Measurements from ENCODE around the gene PGC. TPM values are rescaled to one million over a fixed set of nuclear protein-coding genes. Genes with fewer than 3 reads are reported as not detected.

Gene PGC
- total RNA-seq, 1 donor from 2014 or later: not detected

- no peak for DNase-seq (ENCODE audit: low read depth in 2 of 2)
These were observed 32.5 kb downstream of the PGC start for GRCh38 chr6:41714556-41715273.

- DNase-seq (ENCODE audit: low read depth in 2 of 2): no peak
These were observed 33.4 kb downstream of the PGC start for GRCh38 chr6:41713650-41714291.

- DNase-seq (ENCODE audit: low read depth in 2 of 2): no peak
These were observed 34.0 kb downstream of the PGC start for GRCh38 chr6:41713159-41713649.

GRCh38 chr6:41712651-41713103 lies 34.5 kb downstream of the PGC start:
- no peak for DNase-seq (ENCODE audit: low read depth in 2 of 2)

GRCh38 chr6:41711323-41712038 lies 35.7 kb downstream of the PGC start:
- no peak for DNase-seq (ENCODE audit: low read depth in 2 of 2)

- no peak for DNase-seq (ENCODE audit: low read depth in 2 of 2)
These were observed 37.8 kb downstream of the PGC start for GRCh38 chr6:41709375-41709774.

- no peak for DNase-seq (ENCODE audit: low read depth in 2 of 2)
These were observed 38.3 kb downstream of the PGC start for GRCh38 chr6:41708856-41709255.

- DNase-seq (ENCODE audit: low read depth in 2 of 2): peak in 1 of 2 donors; percentile 35
These were observed 39.5 kb downstream of the PGC start for GRCh38 chr6:41707565-41708200.

- no peak for DNase-seq (ENCODE audit: low read depth in 2 of 2)
These were observed 40.2 kb downstream of the PGC start for GRCh38 chr6:41706876-41707564.

GRCh38 chr6:41705996-41706835 lies 41.0 kb downstream of the PGC start:
- peak; percentile 42 to 63 for DNase-seq (ENCODE audit: low read depth in 2 of 2)

- DNase-seq (ENCODE audit: low read depth in 2 of 2): no peak
These were observed 41.7 kb downstream of the PGC start for GRCh38 chr6:41705311-41705995.

- no peak for DNase-seq (ENCODE audit: low read depth in 2 of 2)
These were observed 42.4 kb downstream of the PGC start for GRCh38 chr6:41704656-41705310.

- no peak for DNase-seq (ENCODE audit: low read depth in 2 of 2)
These were observed 43.2 kb downstream of the PGC start for GRCh38 chr6:41704028-41704427.

- DNase-seq (ENCODE audit: low read depth in 2 of 2): no peak
These were observed 44.3 kb downstream of the PGC start for GRCh38 chr6:41702771-41703494.

GRCh38 chr6:41702089-41702745 lies 45.0 kb downstream of the PGC start:
- no peak for DNase-seq (ENCODE audit: low read depth in 2 of 2)

- peak in 1 of 2 donors; percentile 50 for DNase-seq (ENCODE audit: low read depth in 2 of 2)
These were observed 46.5 kb downstream of the PGC start for GRCh38 chr6:41700463-41701347.

- no peak for DNase-seq (ENCODE audit: low read depth in 2 of 2)
These were observed 48.1 kb downstream of the PGC start for GRCh38 chr6:41699063-41699462.
